SJCRH30 (cell line): ENCODE measurements around the gene KIF12. TPM values are rescaled to one million over a fixed set of nuclear protein-coding genes. Genes with fewer than 3 reads are reported as not detected.

Experiments
- DNase-seq, 2 experiments: peaks; one replicate each; pipeline ENCODE4 v3.0.0-alpha.2; 2015 to 2020
- H3K27ac ChIP-seq: fragments of 250-450 bp; sonication (Bioruptor Pico); 2 replicates; pipeline ENCODE4 v1.5.1; 2020; ENCODE audit warnings: mild to moderate bottlenecking, moderate library complexity
- H3K27me3 ChIP-seq: fragments of 250-450 bp; sonication (Bioruptor Pico); 2 replicates; pipeline ENCODE4 v1.5.1; 2020; ENCODE audit warnings: mild to moderate bottlenecking, moderate library complexity
- H3K36me3 ChIP-seq: fragments of 250-450 bp; sonication (Bioruptor Pico); 2 replicates; pipeline ENCODE4 v1.5.1; 2020; ENCODE audit warnings: mild to moderate bottlenecking, moderate library complexity
- H3K4me1 ChIP-seq: fragments of 250-450 bp; sonication (Bioruptor Pico); 2 replicates; pipeline ENCODE4 v1.5.1; 2020; ENCODE audit warnings: mild to moderate bottlenecking, moderate library complexity
- H3K4me3 ChIP-seq: fragments of 250-450 bp; sonication (Bioruptor Pico); 2 replicates; pipeline ENCODE4 v1.5.1; 2020; ENCODE audit warnings: mild to moderate bottlenecking, moderate library complexity
- H3K9me3 ChIP-seq: fragments of 250-450 bp; sonication (Bioruptor Pico); replicated peaks from 2 replicates; pipeline ENCODE4 v1.5.1; 2020; ENCODE audit warnings: mild to moderate bottlenecking, moderate library complexity
- total RNA-seq: library from RNA; depleted of rRNA; stranded (reverse); fragments of >200 nt; shearing (Covaris generic); gene quantifications from 2 replicates; pipeline ENCODE4 v1.2.3, GENCODE V29; 2014

KIF12 gene
- total RNA-seq, 1 experiment from 2014 or later: not detected

DNA sequence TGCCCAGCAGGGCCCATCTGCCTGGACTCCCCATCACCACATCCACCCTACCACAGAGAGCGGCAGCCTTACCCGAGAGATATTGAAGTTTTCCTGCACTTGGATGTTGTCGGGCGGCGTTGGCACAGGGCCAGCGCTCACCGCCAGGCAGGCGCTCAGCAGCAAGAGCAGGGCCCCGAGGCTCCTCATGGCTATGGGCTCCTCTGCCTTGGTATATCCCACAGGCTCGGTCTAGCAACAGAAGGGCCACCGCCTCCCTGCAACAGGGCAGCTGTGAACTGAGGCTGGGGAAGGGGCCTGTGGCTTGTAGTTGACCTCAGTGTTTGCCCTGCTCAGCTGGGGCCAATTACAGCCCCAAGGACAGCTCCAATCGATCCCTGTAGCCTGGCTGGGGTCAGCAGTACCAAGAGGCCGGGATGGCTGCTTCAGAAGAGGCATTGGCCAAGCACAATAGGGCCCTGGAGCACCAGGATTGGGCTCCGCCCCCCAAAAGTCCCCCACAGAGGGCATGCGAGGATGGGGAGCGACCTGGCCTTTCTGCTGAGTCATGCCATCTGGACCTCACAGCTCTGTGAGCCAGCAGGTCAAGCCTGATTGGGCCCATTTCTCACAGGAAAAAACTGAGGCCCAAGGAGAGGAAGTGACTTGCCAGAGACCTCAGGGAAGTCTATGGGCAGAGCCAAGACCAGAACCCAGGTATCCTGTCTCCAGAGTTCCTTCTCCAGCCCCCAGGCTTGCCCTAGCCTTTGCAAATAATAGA lies 20.9 kb downstream of the KIF12 start, which contains the start of gene AMBP:
AMBP (minus strand) TSS at position 280 of the 760 bp plus-strand sequence; CDS start at position 189, 91 bp downstream.
- Histone ChIP-seq H3K9me3 (no peaks in the 10 kb centered on the region), H3K4me3 (peak within 1 kb of the TSS; percentile 20), H3K4me1 (peaks cover 11% of the 10 kb centered on the region), H3K27me3 (peaks cover 5% of the 10 kb centered on the region; the same call in 1 of the 2 replicates), H3K36me3 (no peaks in the 10 kb centered on the region), H3K27ac (no peak within 1 kb of the TSS)
- peak; percentile 67 to 73 for DNase-seq

- Histone ChIP-seq H3K4me1 (peaks cover 7% of the 10 kb centered on the region; the same call in 1 of the 2 replicates), H3K4me3 (no peak overlapping the region), H3K9me3 (no peaks in the 10 kb centered on the region), H3K27ac (no peak overlapping the region), H3K36me3 (no peaks in the 10 kb centered on the region), H3K27me3 (peaks cover 5% of the 10 kb centered on the region; the same call in 1 of the 2 replicates)
- DNase-seq: no peak
Measured at GRCh38 chr9:114077162-114077837, 21.8 kb downstream of the KIF12 start.

- H3K27ac ChIP-seq: no peak overlapping the region
- no peak overlapping the region for H3K4me3 ChIP-seq
- DNase-seq: no peak
- peaks cover 5% of the 10 kb centered on the region; the same call in 1 of the 2 replicates for H3K27me3 ChIP-seq
- no peaks in the 10 kb centered on the region for H3K36me3 ChIP-seq
- peaks cover 7% of the 10 kb centered on the region; the same call in 1 of the 2 replicates for H3K4me1 ChIP-seq
- no peaks in the 10 kb centered on the region for H3K9me3 ChIP-seq
Measured at GRCh38 chr9:114076237-114077161, 22.6 kb downstream of the KIF12 start.

GRCh38 chr9:114075602-114076001 lies 23.5 kb downstream of the KIF12 start:
- Histone ChIP-seq H3K4me3 (no peak overlapping the region), H3K36me3 (no peaks in the 10 kb centered on the region), H3K27ac (no peak overlapping the region), H3K27me3 (peaks cover 5% of the 10 kb centered on the region; the same call in 1 of the 2 replicates), H3K4me1 (peaks cover 7% of the 10 kb centered on the region; the same call in 1 of the 2 replicates), H3K9me3 (no peaks in the 10 kb centered on the region)
- no peak for DNase-seq

DNA sequence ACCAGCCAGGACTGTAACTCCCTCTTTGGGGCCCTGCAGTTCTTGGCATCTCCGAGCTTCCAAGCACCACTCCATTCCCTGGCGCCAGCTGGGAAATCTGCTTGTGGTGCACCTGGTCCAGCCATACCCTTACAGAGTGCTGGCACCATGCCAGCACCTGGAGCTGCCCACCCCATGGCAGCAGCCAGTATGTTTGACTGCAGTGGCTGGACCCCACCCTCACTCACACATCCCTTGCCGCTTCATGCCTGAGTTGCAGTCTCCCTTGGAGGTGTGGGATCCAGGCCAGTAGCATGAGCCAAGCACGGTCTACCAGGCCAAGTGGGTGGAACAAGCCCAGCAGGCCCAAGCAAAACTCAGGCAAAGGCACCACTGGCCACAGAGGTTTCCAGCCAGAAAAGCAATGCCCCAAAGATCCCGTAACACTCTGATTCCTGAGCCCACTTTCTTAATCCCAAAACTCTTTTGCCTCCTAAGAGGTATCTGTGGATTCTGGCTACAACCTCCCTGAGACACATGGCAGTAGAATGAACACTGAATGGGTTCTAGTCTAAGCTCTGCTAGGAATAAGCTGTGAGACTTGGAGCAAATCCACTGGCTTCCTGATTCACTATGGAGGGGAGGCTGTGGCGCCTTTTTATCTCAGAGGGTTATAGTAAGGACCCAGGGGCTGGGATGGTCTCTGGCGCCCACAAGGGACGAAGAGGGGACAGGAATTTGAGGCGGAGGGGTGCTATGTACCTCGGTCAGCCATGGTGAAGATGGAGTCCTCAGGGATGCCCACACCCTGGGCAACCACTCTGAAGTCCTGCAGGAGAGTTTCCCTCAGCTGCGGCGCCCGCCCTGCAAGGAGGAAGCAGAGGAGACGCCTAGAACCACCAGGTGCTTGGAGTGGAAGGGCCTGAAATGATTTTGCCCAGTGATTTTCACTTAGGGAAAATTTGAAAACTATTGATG lies 26.6 kb downstream of the KIF12 start:
- Histone ChIP-seq H3K9me3 (no peaks in the 10 kb centered on the region), H3K4me3 (no peak overlapping the region), H3K27me3 (peaks cover 5% of the 10 kb centered on the region; the same call in 1 of the 2 replicates), H3K36me3 (no peaks in the 10 kb centered on the region), H3K4me1 (no peaks in the 10 kb centered on the region), H3K27ac (no peak overlapping the region)
- peak in 1 of 2 experiments; percentile 41 for DNase-seq

- Histone ChIP-seq H3K27ac (no peak overlapping the region), H3K9me3 (no peaks in the 10 kb centered on the region), H3K4me1 (no peaks in the 10 kb centered on the region), H3K4me3 (no peak overlapping the region), H3K27me3 (peaks cover 5% of the 10 kb centered on the region; the same call in 1 of the 2 replicates), H3K36me3 (no peaks in the 10 kb centered on the region)
- DNase-seq: no peak
Measured at GRCh38 chr9:114071197-114071795, 27.8 kb downstream of the KIF12 start.

DNA sequence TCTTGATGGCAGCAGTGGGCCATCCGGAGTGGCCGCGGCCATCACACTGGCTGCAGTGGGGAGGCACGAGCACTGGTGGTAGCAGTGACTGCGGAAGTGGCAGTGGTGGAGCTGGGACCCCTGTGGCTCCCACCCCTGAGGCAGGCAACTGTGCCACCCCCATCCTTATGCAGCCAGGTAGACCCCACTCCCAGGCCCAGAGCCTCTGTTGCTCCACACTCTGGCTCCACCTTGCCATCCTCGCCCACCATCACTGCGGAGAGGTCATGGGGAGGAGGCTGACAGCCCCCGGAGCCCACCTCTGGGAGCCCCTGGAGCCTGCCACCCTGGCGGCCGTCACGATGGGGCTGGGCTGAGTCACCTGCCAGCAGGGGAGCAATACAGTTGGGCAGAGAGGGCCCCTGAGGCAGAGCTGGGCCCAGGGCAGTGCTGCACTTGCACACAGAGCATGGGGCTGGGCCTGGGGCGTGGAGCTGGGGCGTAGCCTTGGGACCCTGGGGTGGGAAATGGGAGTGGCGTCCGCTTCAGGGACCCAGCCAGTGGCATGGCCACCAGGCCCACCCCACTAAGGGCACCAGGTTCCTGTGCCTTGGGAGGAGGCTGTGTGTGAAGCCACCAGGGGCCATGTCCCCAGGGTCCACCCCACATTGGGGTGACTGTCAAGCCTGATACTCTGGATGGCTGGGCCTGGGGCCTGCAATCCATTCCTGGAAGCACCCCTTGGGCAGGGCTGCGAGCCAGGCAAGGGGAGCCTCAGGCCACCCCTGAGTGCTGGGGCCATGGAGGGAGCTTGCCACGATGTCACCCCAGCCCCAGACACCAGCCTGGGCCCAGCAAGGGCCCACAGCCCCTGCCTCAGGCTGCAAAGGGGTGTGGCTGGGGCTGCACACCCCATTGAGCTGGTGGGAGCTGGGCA lies 28.6 kb downstream of the KIF12 start:
- Histone ChIP-seq H3K9me3 (no peaks in the 10 kb centered on the region), H3K27me3 (peaks cover 5% of the 10 kb centered on the region; the same call in 1 of the 2 replicates), H3K4me3 (no peak overlapping the region), H3K4me1 (no peaks in the 10 kb centered on the region), H3K27ac (no peak overlapping the region), H3K36me3 (no peaks in the 10 kb centered on the region)
- no peak for DNase-seq

GRCh38 chr9:114069476-114070187 lies 29.5 kb downstream of the KIF12 start:
- Histone ChIP-seq H3K9me3 (no peaks in the 10 kb centered on the region), H3K27me3 (peaks cover 1% of the 10 kb centered on the region; the same call in 1 of the 2 replicates), H3K4me3 (no peak overlapping the region), H3K4me1 (no peaks in the 10 kb centered on the region; the same call in 1 of the 2 replicates), H3K36me3 (no peaks in the 10 kb centered on the region), H3K27ac (no peak overlapping the region)
- DNase-seq: no peak

DNA sequence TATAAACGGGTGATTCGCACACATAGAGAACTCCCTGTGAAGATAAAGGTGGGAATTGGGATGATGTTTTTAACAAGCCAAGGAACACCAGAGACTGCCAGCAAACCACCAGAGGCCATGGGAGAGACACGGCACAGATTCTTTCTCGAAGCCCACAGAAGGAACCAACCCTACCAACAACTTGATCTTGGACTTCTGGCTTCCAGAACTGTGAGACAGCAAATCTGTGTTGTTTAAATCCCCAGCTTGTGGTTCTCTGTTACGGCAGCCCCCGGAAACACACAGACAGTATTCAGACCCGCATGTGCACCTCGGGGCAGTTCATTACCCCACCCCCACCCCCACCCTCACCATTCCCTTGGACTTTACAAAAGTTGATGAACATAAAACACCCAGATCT lies 33.8 kb downstream of the KIF12 start:
- H3K36me3 ChIP-seq: no peaks in the 10 kb centered on the region
- no peaks in the 10 kb centered on the region for H3K27me3 ChIP-seq
- DNase-seq: no peak
- no peak overlapping the region for H3K4me3 ChIP-seq
- peaks cover 6% of the 10 kb centered on the region for H3K4me1 ChIP-seq
- H3K9me3 ChIP-seq: peaks cover 6% of the 10 kb centered on the region; the same call in 1 of the 2 replicates
- H3K27ac ChIP-seq: no peak overlapping the region

- H3K27me3 ChIP-seq: no peaks in the 10 kb centered on the region
- no peak overlapping the region for H3K27ac ChIP-seq
- no peaks in the 10 kb centered on the region for H3K36me3 ChIP-seq
- peaks cover 23% of the 10 kb centered on the region for H3K4me1 ChIP-seq
- H3K9me3 ChIP-seq: peaks cover 6% of the 10 kb centered on the region; the same call in 1 of the 2 replicates
- DNase-seq: no peak
- no peak overlapping the region for H3K4me3 ChIP-seq
Measured at GRCh38 chr9:114061830-114062474, 37.1 kb downstream of the KIF12 start.

- peaks cover 6% of the 10 kb centered on the region; the same call in 1 of the 2 replicates for H3K9me3 ChIP-seq
- H3K27ac ChIP-seq: no peak overlapping the region
- H3K27me3 ChIP-seq: no peaks in the 10 kb centered on the region
- no peaks in the 10 kb centered on the region for H3K36me3 ChIP-seq
- H3K4me1 ChIP-seq: peaks cover 23% of the 10 kb centered on the region
- DNase-seq: no peak
- H3K4me3 ChIP-seq: no peak overlapping the region
Measured at GRCh38 chr9:114061292-114061691, 37.8 kb downstream of the KIF12 start.
